HepG2 (cell line): ENCODE data around the gene KHK. TPM values are rescaled to one million over a fixed set of nuclear protein-coding genes. Genes with fewer than 3 reads are reported as not detected.
A peak's percentile ranks its signal among the peaks of the same experiment; 100 is the strongest.

ENCODE experiments used
- AFF4 ChIP-seq: sonication (generic); formaldehyde crosslinking; IDR thresholded peaks from 2 replicates; pipeline ENCODE4 v1.4.0; 2020; ENCODE audit warnings: missing genetic modification reagents
- HIVEP1 ChIP-seq: sonication (generic); formaldehyde crosslinking; IDR thresholded peaks from 2 replicates; pipeline ENCODE4 v1.4.0; 2020; ENCODE audit warnings: mild to moderate bottlenecking, missing genetic modification reagents
- KLF11 ChIP-seq: IDR thresholded peaks from 2 replicates; pipeline ENCODE4 v1.6.1; 2016; ENCODE audit warnings: missing compliant biosample characterization
- MAFK ChIP-seq, 2 experiments: IDR thresholded peaks in 1 of 2; conservative IDR thresholded peaks in 1 of 2; 2 replicates each; pipeline ENCODE4 v1.6.1; 2011; ENCODE audit warnings: improper control_type of control experiment in 2 of 2, low read length in 2 of 2
- MED13 ChIP-seq: sonication (generic); formaldehyde crosslinking; IDR thresholded peaks from 2 replicates; pipeline ENCODE4 v1.5.0; 2020; ENCODE audit warnings: missing genetic modification reagents
- NFATC3 ChIP-seq: sonication (generic); formaldehyde crosslinking; IDR thresholded peaks from 2 replicates; pipeline ENCODE4 v1.5.1; 2020; ENCODE audit warnings: mild to moderate bottlenecking, missing genetic modification reagents
- NFE2L1 ChIP-seq: sonication (generic); formaldehyde crosslinking; IDR thresholded peaks from 2 replicates; pipeline ENCODE4 v1.4.0; 2020; ENCODE audit warnings: missing genetic modification reagents, mild to moderate bottlenecking, borderline replicate concordance
- SMARCE1 ChIP-seq: fragments of 450-650 bp; IDR thresholded peaks from 2 replicates; pipeline ENCODE4 v1.6.1; 2017; ENCODE audit warnings: borderline replicate concordance
- YY1 ChIP-seq: IDR thresholded peaks from 2 replicates; pipeline ENCODE4 v1.6.1; 2011; ENCODE audit warnings: low read length, low read depth, moderate library complexity, mild to moderate bottlenecking; ENCODE audit not compliant: insufficient read depth, insufficient replicate concordance
- ZHX1 ChIP-seq: sonication (generic); formaldehyde crosslinking; IDR thresholded peaks from 2 replicates; pipeline ENCODE4 v1.8.1; 2022; ENCODE audit warnings: low read depth, mild to moderate bottlenecking, missing genetic modification reagents
- ZNF562 ChIP-seq: sonication (generic); formaldehyde crosslinking; IDR thresholded peaks from 2 replicates; pipeline ENCODE4 v1.8.0; 2022; ENCODE audit warnings: missing genetic modification reagents, borderline replicate concordance
- ZNF570 ChIP-seq: sonication (generic); formaldehyde crosslinking; IDR thresholded peaks from 2 replicates; pipeline ENCODE4 v1.4.0; 2020; ENCODE audit warnings: mild to moderate bottlenecking, missing genetic modification reagents, borderline replicate concordance
- polyA plus RNA-seq, 8 experiments: library from polyadenylated mRNA; depleted of rRNA in 3 of 8; stranded (reverse) in 7 of 8; unstranded in 1 of 8; fragments of >200 nt; fragmentation: Illumina TruSeq in 4 of 8; extraction: Trizol in 4 of 8; gene quantifications; 2 replicates each; pipeline versions ENCODE4 v1.2.1 to v1.2.3, GENCODE V29; 2011 to 2016; ENCODE audit warnings: low read depth in 4 of 8, missing spikeins in 1 of 8, mixed read lengths in 1 of 8; ENCODE audit not compliant: insufficient read depth in 1 of 8
- total RNA-seq, 5 experiments: library from RNA; depleted of rRNA; stranded (reverse); fragments of >200 nt; fragmentation: Illumina TruSeq; extraction: Trizol; gene quantifications; 2 replicates each; pipeline ENCODE4 v1.2.3, GENCODE V29; 2016; ENCODE audit warnings: low read depth in 1 of 5
- TF ChIP-seq, protein P1 (sequence below), 2 experiments: fragments of 450-650 bp in 1 of 2; sonication (generic) in 1 of 2; formaldehyde crosslinking in 1 of 2; IDR thresholded peaks; 2 replicates each; pipeline versions ENCODE4 v1.6.1 to v1.8.0; 2016 to 2022; ENCODE audit warnings: antibody characterized with exemption in 1 of 2, mild to moderate bottlenecking in 1 of 2, missing genetic modification reagents in 1 of 2

Gene KHK
- total and polyA plus RNA-seq, 2 of the 13 experiments (the other 11 are each of a cell fraction or from before 2014, with no cell fraction given): 40.9 to 99.2 TPM

- TF ChIP-seq, protein P1, sequence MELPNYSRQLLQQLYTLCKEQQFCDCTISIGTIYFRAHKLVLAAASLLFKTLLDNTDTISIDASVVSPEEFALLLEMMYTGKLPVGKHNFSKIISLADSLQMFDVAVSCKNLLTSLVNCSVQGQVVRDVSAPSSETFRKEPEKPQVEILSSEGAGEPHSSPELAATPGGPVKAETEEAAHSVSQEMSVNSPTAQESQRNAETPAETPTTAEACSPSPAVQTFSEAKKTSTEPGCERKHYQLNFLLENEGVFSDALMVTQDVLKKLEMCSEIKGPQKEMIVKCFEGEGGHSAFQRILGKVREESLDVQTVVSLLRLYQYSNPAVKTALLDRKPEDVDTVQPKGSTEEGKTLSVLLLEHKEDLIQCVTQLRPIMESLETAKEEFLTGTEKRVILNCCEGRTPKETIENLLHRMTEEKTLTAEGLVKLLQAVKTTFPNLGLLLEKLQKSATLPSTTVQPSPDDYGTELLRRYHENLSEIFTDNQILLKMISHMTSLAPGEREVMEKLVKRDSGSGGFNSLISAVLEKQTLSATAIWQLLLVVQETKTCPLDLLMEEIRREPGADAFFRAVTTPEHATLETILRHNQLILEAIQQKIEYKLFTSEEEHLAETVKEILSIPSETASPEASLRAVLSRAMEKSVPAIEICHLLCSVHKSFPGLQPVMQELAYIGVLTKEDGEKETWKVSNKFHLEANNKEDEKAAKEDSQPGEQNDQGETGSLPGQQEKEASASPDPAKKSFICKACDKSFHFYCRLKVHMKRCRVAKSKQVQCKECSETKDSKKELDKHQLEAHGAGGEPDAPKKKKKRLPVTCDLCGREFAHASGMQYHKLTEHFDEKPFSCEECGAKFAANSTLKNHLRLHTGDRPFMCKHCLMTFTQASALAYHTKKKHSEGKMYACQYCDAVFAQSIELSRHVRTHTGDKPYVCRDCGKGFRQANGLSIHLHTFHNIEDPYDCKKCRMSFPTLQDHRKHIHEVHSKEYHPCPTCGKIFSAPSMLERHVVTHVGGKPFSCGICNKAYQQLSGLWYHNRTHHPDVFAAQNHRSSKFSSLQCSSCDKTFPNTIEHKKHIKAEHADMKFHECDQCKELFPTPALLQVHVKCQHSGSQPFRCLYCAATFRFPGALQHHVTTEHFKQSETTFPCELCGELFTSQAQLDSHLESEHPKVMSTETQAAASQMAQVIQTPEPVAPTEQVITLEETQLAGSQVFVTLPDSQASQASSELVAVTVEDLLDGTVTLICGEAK (IDR thresholded peaks at IDR 0.05): no peak
- TF ChIP-seq, protein P1 (CRISPR knock-in tag; IDR thresholded peaks at IDR 0.05): no peak
- peak; percentile 90; the same call in 1 of the 2 replicates for TF ChIP-seq MED13 (CRISPR knock-in tag)
- peak; percentile 85 for TF ChIP-seq ZHX1 (CRISPR knock-in tag)
- TF ChIP-seq ZNF562: no peak
- TF ChIP-seq NFE2L1 (CRISPR knock-in tag): no peak
- no peak for TF ChIP-seq MAFK (conservative IDR thresholded peaks at IDR 0.05 in 1 of 2, IDR thresholded peaks at IDR 0.05 in 1 of 2; ENCODE audit: low read length in 2 of 2)
- TF ChIP-seq NFATC3 (CRISPR knock-in tag): no peak
- TF ChIP-seq KLF11 (CRISPR knock-in tag): peak; percentile 43; the same call in 1 of the 2 replicates
- TF ChIP-seq AFF4 (CRISPR knock-in tag): no peak
- no peak; the same call in 1 of the 2 replicates for TF ChIP-seq ZNF570 (CRISPR knock-in tag)
- TF ChIP-seq SMARCE1: no peak
- peak; percentile 87 for TF ChIP-seq YY1
- TF ChIP-seq HIVEP1: no peak
Observed at GRCh38 chr2:27086090-27086723, 365 bp upstream of the KHK start (continued).
